Sigmoid colon (tissue), 4 donors: ENCODE data around the gene DNAJC15.

Experiments
- CTCF ChIP-seq, 4 experiments: fragments of 450-650 bp in 3 of 4; fragments of 200-600 bp in 1 of 4; IDR thresholded peaks; one replicate each; pipeline ENCODE4 v1.5.1; 2016 to 2019; ENCODE audit warnings: antibody characterized with exemption in 4 of 4, mild to moderate bottlenecking in 3 of 4, moderate library complexity in 2 of 4
- POLR2A ChIP-seq, 2 donors: fragments of 450-650 bp; IDR thresholded peaks; one replicate each; pipeline ENCODE4 v1.6.1; 2016; ENCODE audit warnings: antibody characterized with exemption in 2 of 2, mild to moderate bottlenecking in 2 of 2, moderate library complexity in 2 of 2
- POLR2AphosphoS5 ChIP-seq, 4 donors: sonication (generic); formaldehyde crosslinking; IDR thresholded peaks; one replicate each; pipeline ENCODE4 v1.6.1; 2017; ENCODE audit warnings: antibody characterized with exemption in 4 of 4

- TF ChIP-seq CTCF (IDR thresholded peaks at IDR 0.05) (no peak), POLR2A (IDR thresholded peaks at IDR 0.05) (no peak), POLR2AphosphoS5 (IDR thresholded peaks at IDR 0.05) (no peak)
Observed at GRCh38 chr13:43033038-43033437, 9.7 kb downstream of the DNAJC15 start.
